OCI-LY1 (cell line): Measurements from ENCODE around the gene LBH.

Source experiments
- H2AFZ ChIP-seq: fragments of 200-600 bp; sonication (generic), shearing (Covaris generic); 2 replicates; pipeline ENCODE4 v1.6.0; 2014; ENCODE audit warnings: antibody characterized with exemption, mild to moderate bottlenecking, low read length
- H3F3A ChIP-seq: fragments of 200-600 bp; sonication (generic), shearing (Covaris generic); 2 replicates; pipeline ENCODE4 v1.6.0; 2014; ENCODE audit warnings: mild to moderate bottlenecking, antibody characterized with exemption, low read length, moderate library complexity; ENCODE audit not compliant: insufficient read depth
- H3K27ac ChIP-seq: fragments of 200-600 bp; sonication (generic); 2 replicates; pipeline ENCODE4 v1.5.1; 2014; ENCODE audit warnings: low read length, mixed run types, mild to moderate bottlenecking, low read depth; ENCODE audit not compliant: poor library complexity, severe bottlenecking
- H3K27me3 ChIP-seq: fragments of 200-600 bp; sonication (generic); 2 replicates; pipeline ENCODE4 v1.6.0; 2014; ENCODE audit warnings: antibody characterized with exemption, mild to moderate bottlenecking, low read length, moderate library complexity; ENCODE audit not compliant: insufficient read depth
- H3K36me3 ChIP-seq: fragments of 200-600 bp; sonication (generic); 2 replicates; pipeline ENCODE4 v1.6.1; 2014; ENCODE audit warnings: mild to moderate bottlenecking, antibody characterized with exemption, low read length, moderate library complexity, mixed read lengths; ENCODE audit not compliant: insufficient read depth
- H3K4me1 ChIP-seq: fragments of 200-600 bp; sonication (generic); 2 replicates; pipeline ENCODE4 v1.5.1; 2014; ENCODE audit warnings: mild to moderate bottlenecking, low read length, moderate library complexity; ENCODE audit not compliant: insufficient read depth, severe bottlenecking
- H3K4me2 ChIP-seq: fragments of 200-600 bp; sonication (generic), shearing (Covaris generic); 2 replicates; pipeline ENCODE4 v1.6.1; 2014; ENCODE audit warnings: low read length
- H3K4me3 ChIP-seq: fragments of 200-600 bp; sonication (generic); 2 replicates; pipeline ENCODE4 v1.5.1; 2014; ENCODE audit warnings: low read length, low read depth, mild to moderate bottlenecking, mixed read lengths; ENCODE audit not compliant: poor library complexity, severe bottlenecking
- H3K79me2 ChIP-seq: fragments of 200-600 bp; shearing (Covaris generic); 2 replicates; pipeline ENCODE4 v1.6.1; 2016; ENCODE audit warnings: mixed run types, low read length, mixed read lengths; ENCODE audit not compliant: insufficient read depth
- H3K9ac ChIP-seq: fragments of 200-600 bp; sonication (generic), shearing (Covaris generic); 2 replicates; pipeline ENCODE4 v1.6.1; 2014; ENCODE audit warnings: mild to moderate bottlenecking, low read length, mixed read lengths
- H3K9me2 ChIP-seq: fragments of 200-600 bp; sonication (generic), shearing (Covaris generic); 2 replicates; pipeline ENCODE4 v1.6.1; 2014; ENCODE audit warnings: low read depth, mild to moderate bottlenecking, low read length, mixed read lengths
- H3K9me3 ChIP-seq: fragments of 200-600 bp; shearing (Covaris generic); 2 replicates; pipeline ENCODE4 v1.6.1; 2014; ENCODE audit warnings: low read length, mixed read lengths
- H4K20me1 ChIP-seq: fragments of 200-600 bp; sonication (generic), shearing (Covaris generic); 2 replicates; pipeline ENCODE4 v1.6.0; 2016; ENCODE audit warnings: mild to moderate bottlenecking, low read length; ENCODE audit not compliant: insufficient read depth
- CTCF ChIP-seq: fragments of 200-600 bp; sonication (generic), shearing (Covaris generic); IDR thresholded peaks from 2 replicates; pipeline ENCODE4 v1.5.1; 2017; ENCODE audit warnings: mild to moderate bottlenecking, antibody characterized with exemption, low read length, moderate library complexity, mixed read lengths
- EZH2 ChIP-seq: fragments of 200-600 bp; sonication (generic), shearing (Covaris generic); IDR thresholded peaks from 2 replicates; pipeline ENCODE4 v1.8.0; 2017; ENCODE audit warnings: borderline replicate concordance, mixed run types, mild to moderate bottlenecking, antibody characterized with exemption, low read length, moderate library complexity, mixed read lengths

The LBH gene

GRCh38 chr2:30205456-30205855 is 25.9 kb upstream of the LBH start:
- Histone ChIP-seq H3K27me3 (no peaks in the 10 kb centered on the region), H3K4me2 (no peak overlapping the region), H3K9me2 (no peaks in the 10 kb centered on the region), H3K36me3 (no peaks in the 10 kb centered on the region), H3K27ac (no peak overlapping the region), H3K9ac (no peak overlapping the region), H2AFZ (no peak overlapping the region), H3K9me3 (no peaks in the 10 kb centered on the region), H3F3A (no peaks in the 10 kb centered on the region), H3K4me1 (no peaks in the 10 kb centered on the region), H3K79me2 (no peaks in the 10 kb centered on the region), H3K4me3 (no peak overlapping the region), H4K20me1 (no peaks in the 10 kb centered on the region)
- TF ChIP-seq EZH2 (no peak), CTCF (no peak)

DNA sequence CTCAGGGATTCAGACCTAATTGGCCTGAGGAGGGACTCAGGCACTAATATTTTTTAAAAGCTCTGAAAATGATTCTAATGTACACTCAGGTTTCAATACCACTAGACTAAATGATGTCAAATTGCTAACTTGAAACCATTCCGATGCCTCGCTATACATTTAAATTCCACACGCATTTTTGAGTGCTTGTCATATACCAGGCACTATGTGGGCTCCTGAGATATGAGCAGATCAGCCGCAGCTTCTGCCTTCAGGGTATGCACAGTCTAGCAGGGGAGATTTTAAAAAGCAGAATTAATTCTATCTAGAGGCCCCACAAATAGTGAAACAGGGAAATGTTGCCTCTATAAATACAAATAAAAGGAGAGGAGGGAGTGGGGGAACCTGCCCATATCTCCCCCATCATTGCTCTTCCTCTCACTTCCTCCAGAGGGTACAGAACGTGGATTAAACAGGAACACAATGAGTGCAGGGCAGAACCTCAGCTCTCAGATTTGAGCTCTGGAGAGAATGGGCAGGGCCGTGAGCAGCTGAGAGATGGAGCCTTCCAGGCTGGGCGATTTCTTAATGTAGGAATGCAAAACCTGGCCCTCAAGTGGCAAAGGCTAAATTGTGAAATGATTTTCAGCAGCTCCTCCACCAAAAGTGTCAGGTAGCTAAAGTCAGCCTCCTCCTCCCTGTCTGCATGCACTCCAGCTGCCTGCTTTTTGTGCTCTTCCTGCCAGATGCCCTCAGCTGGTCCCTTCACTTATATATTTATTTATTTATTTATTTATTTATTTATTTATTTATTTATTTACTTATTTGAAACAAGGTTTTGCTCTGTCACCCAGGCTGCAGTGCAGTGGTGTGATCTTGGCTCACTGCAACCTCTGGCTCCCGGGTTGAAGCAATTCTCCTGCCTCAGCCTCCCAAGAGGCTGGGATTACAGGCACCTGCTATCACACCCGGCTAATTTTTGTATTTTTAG is 24.6 kb upstream of the LBH start:
- no peak overlapping the region for H3K4me2 ChIP-seq
- no peaks in the 10 kb centered on the region for H4K20me1 ChIP-seq
- no peak overlapping the region for H3K4me3 ChIP-seq
- no peak for TF ChIP-seq CTCF
- TF ChIP-seq EZH2: no peak
- no peaks in the 10 kb centered on the region for H3K27me3 ChIP-seq
- H3K9me3 ChIP-seq: no peaks in the 10 kb centered on the region
- no peaks in the 10 kb centered on the region for H3K79me2 ChIP-seq
- no peaks in the 10 kb centered on the region for H3F3A ChIP-seq
- H3K36me3 ChIP-seq: no peaks in the 10 kb centered on the region
- no peak overlapping the region for H3K27ac ChIP-seq
- H2AFZ ChIP-seq: no peak overlapping the region
- H3K4me1 ChIP-seq: no peaks in the 10 kb centered on the region
- no peaks in the 10 kb centered on the region for H3K9me2 ChIP-seq
- no peak overlapping the region for H3K9ac ChIP-seq

- no peaks in the 10 kb centered on the region for H3K79me2 ChIP-seq
Measured at GRCh38 chr2:30208453-30208852, 22.9 kb upstream of the LBH start.

More at GRCh38 chr2:30208453-30208852, 22.9 kb upstream of the LBH start:
- Histone ChIP-seq H3K27ac (no peak overlapping the region), H3K9ac (no peak overlapping the region), H3F3A (no peaks in the 10 kb centered on the region), H3K4me3 (no peak overlapping the region), H3K36me3 (no peaks in the 10 kb centered on the region), H4K20me1 (no peaks in the 10 kb centered on the region), H2AFZ (no peak overlapping the region), H3K4me2 (no peak overlapping the region), H3K4me1 (no peaks in the 10 kb centered on the region), H3K27me3 (no peaks in the 10 kb centered on the region), H3K9me3 (no peaks in the 10 kb centered on the region), H3K9me2 (no peaks in the 10 kb centered on the region)
- TF ChIP-seq EZH2: no peak
- TF ChIP-seq CTCF: peak; percentile 85
